GM12878 (cell line): ENCODE results near the gene ITPKB. TPM values are rescaled to one million over a fixed set of nuclear protein-coding genes. Genes with fewer than 3 reads are reported as not detected.

Experiments
- BRCA1 ChIP-seq: IDR thresholded peaks from 2 replicates; pipeline ENCODE4 v1.6.1; 2011; ENCODE audit warnings: low read depth, low read length, improper control_type of control experiment
- CEBPB ChIP-seq, 2 experiments: fragments of 150-350 bp in 1 of 2; IDR thresholded peaks; 2 replicates each; pipeline ENCODE4 v1.6.1; 2012 to 2014; ENCODE audit warnings: low read depth in 2 of 2, low read length in 2 of 2, borderline replicate concordance in 1 of 2, inconsistent platforms in 1 of 2
- CREB1 ChIP-seq: IDR thresholded peaks from 2 replicates; pipeline ENCODE4 v1.6.1; 2012; ENCODE audit warnings: low read depth, mild to moderate bottlenecking, inconsistent platforms
- FOXM1 ChIP-seq: IDR thresholded peaks from 2 replicates; pipeline ENCODE4 v1.6.1; 2012; ENCODE audit warnings: low read depth, mild to moderate bottlenecking, inconsistent platforms, low read length, moderate library complexity
- GATAD2B ChIP-seq: fragments of 450-650 bp; conservative IDR thresholded peaks from 2 replicates; pipeline ENCODE4 v1.6.1; 2017; ENCODE audit warnings: low read depth, mild to moderate bottlenecking, moderate library complexity
- HDAC6 ChIP-seq: fragments of 200-600 bp; sonication (generic); IDR thresholded peaks from one replicate; pipeline ENCODE4 v1.8.0; 2017; ENCODE audit warnings: antibody characterized with exemption; ENCODE audit not compliant: unreplicated experiment
- IKZF2 ChIP-seq, 2 experiments: fragments of 450-650 bp; IDR thresholded peaks; 2 replicates each; pipeline ENCODE4 v1.6.1; 2017; ENCODE audit warnings: mild to moderate bottlenecking in 2 of 2, moderate library complexity in 2 of 2
- IRF4 ChIP-seq: IDR thresholded peaks from 2 replicates; pipeline ENCODE4 v1.6.1; 2011; ENCODE audit warnings: low read depth, low read length
- KAT2A ChIP-seq: conservative IDR thresholded peaks from 2 replicates; pipeline ENCODE4 v1.6.1; 2011; ENCODE audit warnings: low read depth, low read length; ENCODE audit not compliant: control insufficient read depth
- NFYB ChIP-seq: IDR thresholded peaks from 2 replicates; pipeline ENCODE4 v1.6.1; 2011; ENCODE audit warnings: low read depth, mild to moderate bottlenecking, low read length, improper control_type of control experiment, moderate library complexity; ENCODE audit not compliant: insufficient read depth
- NR2F1 ChIP-seq: fragments of 450-650 bp; conservative IDR thresholded peaks from 2 replicates; pipeline ENCODE4 v1.6.1; 2017; ENCODE audit warnings: mild to moderate bottlenecking
- RB1 ChIP-seq: fragments of 450-650 bp; formaldehyde crosslinking; IDR thresholded peaks from 2 replicates; pipeline ENCODE4 v1.6.1; 2017; ENCODE audit warnings: mild to moderate bottlenecking, borderline replicate concordance
- SKIL ChIP-seq: fragments of 450-650 bp; IDR thresholded peaks from 2 replicates; pipeline ENCODE4 v1.6.1; 2017; ENCODE audit warnings: mild to moderate bottlenecking, low read depth, inconsistent platforms; ENCODE audit not compliant: poor library complexity, severe bottlenecking
- SREBF2 ChIP-seq: IDR thresholded peaks from 2 replicates; pipeline ENCODE4 v1.6.1; 2012; ENCODE audit warnings: mild to moderate bottlenecking, low read length
- STAT3 ChIP-seq: IDR thresholded peaks from 2 replicates; pipeline ENCODE4 v1.6.1; 2011; ENCODE audit warnings: low read depth, low read length, improper control_type of control experiment
- TBL1XR1 ChIP-seq: IDR thresholded peaks from 2 replicates; pipeline ENCODE4 v1.6.1; 2012; ENCODE audit warnings: low read depth, low read length, improper control_type of control experiment
- TCF7 ChIP-seq: IDR thresholded peaks from 2 replicates; pipeline ENCODE4 v1.6.1; 2014; ENCODE audit warnings: antibody characterized with exemption, borderline replicate concordance
- ZNF24 ChIP-seq: fragments of 450-650 bp; IDR thresholded peaks from 2 replicates; pipeline ENCODE4 v1.6.1; 2017; ENCODE audit warnings: antibody characterized with exemption, mild to moderate bottlenecking
- ZNF274 ChIP-seq: IDR thresholded peaks from one replicate; pipeline ENCODE4 v1.8.0; 2011; ENCODE audit not compliant: insufficient read length, insufficient read depth
- polyA plus RNA-seq, 11 experiments: library from polyadenylated mRNA; depleted of rRNA in 4 of 11; unstranded in 6 of 11; stranded (reverse) in 5 of 11; fragments of >200 nt; fragmentation: Nextera tagmentation in 4 of 11; fragmentation: Illumina TruSeq in 1 of 11; extraction: Ambion mirVana in 4 of 11; extraction: Trizol in 1 of 11; gene quantifications; 1 replicate in 1 of 11; 2 replicates in 10 of 11; pipeline versions ENCODE4 v1.2.1 to v1.2.3, GENCODE V29; 2011 to 2016; ENCODE audit warnings: inconsistent platforms in 2 of 11, missing spikeins in 2 of 11, low read depth in 1 of 11
- total RNA-seq, 4 experiments: library from RNA; depleted of rRNA in 3 of 4; stranded (reverse); fragments of >200 nt in 3 of 4; fragmentation: Illumina TruSeq in 1 of 4; extraction: Trizol in 1 of 4; gene quantifications; 2 replicates each; pipeline versions ENCODE4 v1.2.1 to v1.2.3, GENCODE V29; 2013 to 2021
- TF ChIP-seq, protein P1 (sequence below): fragments of 150-350 bp; IDR thresholded peaks from 2 replicates; pipeline ENCODE4 v1.6.1; 2014; ENCODE audit warnings: mild to moderate bottlenecking, low read depth, low read length
- TF ChIP-seq, protein P2 (sequence below): fragments of 450-650 bp; IDR thresholded peaks from 2 replicates; pipeline ENCODE4 v1.6.1; 2017; ENCODE audit warnings: mild to moderate bottlenecking, moderate library complexity
- TF ChIP-seq, protein P3 (sequence below): fragments of 450-650 bp; IDR thresholded peaks from 2 replicates; pipeline ENCODE4 v1.6.1; 2014; ENCODE audit warnings: mild to moderate bottlenecking

ITPKB gene
- total and polyA plus RNA-seq, 10 of the 15 experiments (the other 5 are each of a cell fraction or from before 2014, with no cell fraction given) = 1.3 to 38.7 (median 12.9) TPM

GRCh38 chr1:226662642-226663326 is 76.3 kb downstream of the ITPKB start (continued):
- TF ChIP-seq SKIL = peak; percentile 98
- no peak; a peak in 2 of 4 replicates for TF ChIP-seq CEBPB (IDR thresholded peaks at IDR 0.05; ENCODE audit: borderline replicate concordance in 1 of 2, low read depth in 2 of 2, low read length in 2 of 2)
- no peak for TF ChIP-seq ZNF274
- peak; percentile 18; the same call in 1 of the 2 replicates for TF ChIP-seq RB1
- TF ChIP-seq FOXM1 = peak; percentile 97
- TF ChIP-seq, protein P1, sequence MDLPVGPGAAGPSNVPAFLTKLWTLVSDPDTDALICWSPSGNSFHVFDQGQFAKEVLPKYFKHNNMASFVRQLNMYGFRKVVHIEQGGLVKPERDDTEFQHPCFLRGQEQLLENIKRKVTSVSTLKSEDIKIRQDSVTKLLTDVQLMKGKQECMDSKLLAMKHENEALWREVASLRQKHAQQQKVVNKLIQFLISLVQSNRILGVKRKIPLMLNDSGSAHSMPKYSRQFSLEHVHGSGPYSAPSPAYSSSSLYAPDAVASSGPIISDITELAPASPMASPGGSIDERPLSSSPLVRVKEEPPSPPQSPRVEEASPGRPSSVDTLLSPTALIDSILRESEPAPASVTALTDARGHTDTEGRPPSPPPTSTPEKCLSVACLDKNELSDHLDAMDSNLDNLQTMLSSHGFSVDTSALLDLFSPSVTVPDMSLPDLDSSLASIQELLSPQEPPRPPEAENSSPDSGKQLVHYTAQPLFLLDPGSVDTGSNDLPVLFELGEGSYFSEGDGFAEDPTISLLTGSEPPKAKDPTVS = no peak
- TF ChIP-seq NR2F1 = peak; percentile 97
- TF ChIP-seq IRF4 = peak; percentile 91
- peak; percentile 87; the same call in 1 of the 2 replicates for TF ChIP-seq STAT3
- TF ChIP-seq IKZF2 (IDR thresholded peaks at IDR 0.05) = peak; percentile 99 to 100
- no peak for TF ChIP-seq HDAC6
- TF ChIP-seq ZNF24 = peak; percentile 83
- TF ChIP-seq KAT2A = no peak
- TF ChIP-seq, protein P2, sequence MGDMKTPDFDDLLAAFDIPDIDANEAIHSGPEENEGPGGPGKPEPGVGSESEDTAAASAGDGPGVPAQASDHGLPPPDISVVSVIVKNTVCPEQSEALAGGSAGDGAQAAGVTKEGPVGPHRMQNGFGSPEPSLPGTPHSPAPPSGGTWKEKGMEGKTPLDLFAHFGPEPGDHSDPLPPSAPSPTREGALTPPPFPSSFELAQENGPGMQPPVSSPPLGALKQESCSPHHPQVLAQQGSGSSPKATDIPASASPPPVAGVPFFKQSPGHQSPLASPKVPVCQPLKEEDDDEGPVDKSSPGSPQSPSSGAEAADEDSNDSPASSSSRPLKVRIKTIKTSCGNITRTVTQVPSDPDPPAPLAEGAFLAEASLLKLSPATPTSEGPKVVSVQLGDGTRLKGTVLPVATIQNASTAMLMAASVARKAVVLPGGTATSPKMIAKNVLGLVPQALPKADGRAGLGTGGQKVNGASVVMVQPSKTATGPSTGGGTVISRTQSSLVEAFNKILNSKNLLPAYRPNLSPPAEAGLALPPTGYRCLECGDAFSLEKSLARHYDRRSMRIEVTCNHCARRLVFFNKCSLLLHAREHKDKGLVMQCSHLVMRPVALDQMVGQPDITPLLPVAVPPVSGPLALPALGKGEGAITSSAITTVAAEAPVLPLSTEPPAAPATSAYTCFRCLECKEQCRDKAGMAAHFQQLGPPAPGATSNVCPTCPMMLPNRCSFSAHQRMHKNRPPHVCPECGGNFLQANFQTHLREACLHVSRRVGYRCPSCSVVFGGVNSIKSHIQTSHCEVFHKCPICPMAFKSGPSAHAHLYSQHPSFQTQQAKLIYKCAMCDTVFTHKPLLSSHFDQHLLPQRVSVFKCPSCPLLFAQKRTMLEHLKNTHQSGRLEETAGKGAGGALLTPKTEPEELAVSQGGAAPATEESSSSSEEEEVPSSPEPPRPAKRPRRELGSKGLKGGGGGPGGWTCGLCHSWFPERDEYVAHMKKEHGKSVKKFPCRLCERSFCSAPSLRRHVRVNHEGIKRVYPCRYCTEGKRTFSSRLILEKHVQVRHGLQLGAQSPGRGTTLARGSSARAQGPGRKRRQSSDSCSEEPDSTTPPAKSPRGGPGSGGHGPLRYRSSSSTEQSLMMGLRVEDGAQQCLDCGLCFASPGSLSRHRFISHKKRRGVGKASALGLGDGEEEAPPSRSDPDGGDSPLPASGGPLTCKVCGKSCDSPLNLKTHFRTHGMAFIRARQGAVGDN = peak; percentile 74; the same call in 1 of the 2 replicates
- peak; percentile 99 for TF ChIP-seq GATAD2B
- no peak for TF ChIP-seq SREBF2
- TF ChIP-seq NFYB = peak; percentile 39; the same call in 1 of the 2 replicates
- no peak; the same call in 1 of the 2 replicates for TF ChIP-seq TCF7
- TF ChIP-seq, protein P3, sequence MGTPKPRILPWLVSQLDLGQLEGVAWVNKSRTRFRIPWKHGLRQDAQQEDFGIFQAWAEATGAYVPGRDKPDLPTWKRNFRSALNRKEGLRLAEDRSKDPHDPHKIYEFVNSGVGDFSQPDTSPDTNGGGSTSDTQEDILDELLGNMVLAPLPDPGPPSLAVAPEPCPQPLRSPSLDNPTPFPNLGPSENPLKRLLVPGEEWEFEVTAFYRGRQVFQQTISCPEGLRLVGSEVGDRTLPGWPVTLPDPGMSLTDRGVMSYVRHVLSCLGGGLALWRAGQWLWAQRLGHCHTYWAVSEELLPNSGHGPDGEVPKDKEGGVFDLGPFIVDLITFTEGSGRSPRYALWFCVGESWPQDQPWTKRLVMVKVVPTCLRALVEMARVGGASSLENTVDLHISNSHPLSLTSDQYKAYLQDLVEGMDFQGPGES = no peak
- TF ChIP-seq CREB1 = peak; percentile 98
- TF ChIP-seq TBL1XR1 = peak; percentile 100
- TF ChIP-seq BRCA1 = no peak
